Thoracic aorta (tissue), 2 donors: ENCODE measurements around the gene FOXG1. TPM values are rescaled to one million over a fixed set of nuclear protein-coding genes. Genes with fewer than 3 reads are reported as not detected.

Experiments used
- ATAC-seq: fragments of 150-250 bp; one replicate; pipeline ENCODE4 v1.8.0; 2017; ENCODE audit warnings: low read depth; ENCODE audit not compliant: insufficient number of reproducible peaks, low FRiP score
- DNase-seq: peaks from one replicate; pipeline ENCODE4 v3.0.0-alpha.2; 2020; ENCODE audit warnings: low spot score
- H3K27ac ChIP-seq, 2 donors: fragments of 200-600 bp; sonication (generic); 1 replicate in 1 of 2; 2 replicates in 1 of 2; pipeline ENCODE4 v1.5.1; 2016; ENCODE audit warnings: mild to moderate bottlenecking in 2 of 2, moderate library complexity in 2 of 2
- H3K27me3 ChIP-seq: fragments of 200-600 bp; sonication (generic); replicated peaks from 2 replicates; pipeline ENCODE4 v1.6.0; 2016; ENCODE audit warnings: mild to moderate bottlenecking; ENCODE audit not compliant: insufficient read depth
- H3K36me3 ChIP-seq: fragments of 200-600 bp; sonication (generic); one replicate; pipeline ENCODE4 v1.5.1; 2016
- H3K4me1 ChIP-seq, 2 donors: fragments of 200-600 bp; sonication (generic); 1 replicate in 1 of 2; 2 replicates in 1 of 2; pipeline versions ENCODE4 v1.5.1 to v1.6.0; 2016; ENCODE audit warnings: low read depth in 2 of 2, mild to moderate bottlenecking in 1 of 2; ENCODE audit not compliant: control insufficient read depth in 1 of 2
- H3K4me3 ChIP-seq: fragments of 200-600 bp; sonication (generic); 2 replicates; pipeline ENCODE4 v1.5.1; 2016; ENCODE audit warnings: mild to moderate bottlenecking
- H3K9me3 ChIP-seq: fragments of 200-600 bp; sonication (generic); 2 replicates; pipeline ENCODE4 v1.5.1; 2016
- total RNA-seq, 2 donors: library from RNA; depleted of rRNA; stranded (reverse); fragments of >200 nt; gene quantifications; one replicate each; pipeline versions ENCODE4 v1.1.0 to v1.2.3, GENCODE V29; 2016
- TF ChIP-seq, protein P1 (sequence below): fragments of 200-600 bp; sonication (generic); IDR thresholded peaks from one replicate; pipeline ENCODE4 v1.5.1; 2019; ENCODE audit warnings: antibody characterized with exemption

FOXG1 gene
- total RNA-seq, 2 donors from 2014 or later = 0.28 TPM; not detected in 1

DNA sequence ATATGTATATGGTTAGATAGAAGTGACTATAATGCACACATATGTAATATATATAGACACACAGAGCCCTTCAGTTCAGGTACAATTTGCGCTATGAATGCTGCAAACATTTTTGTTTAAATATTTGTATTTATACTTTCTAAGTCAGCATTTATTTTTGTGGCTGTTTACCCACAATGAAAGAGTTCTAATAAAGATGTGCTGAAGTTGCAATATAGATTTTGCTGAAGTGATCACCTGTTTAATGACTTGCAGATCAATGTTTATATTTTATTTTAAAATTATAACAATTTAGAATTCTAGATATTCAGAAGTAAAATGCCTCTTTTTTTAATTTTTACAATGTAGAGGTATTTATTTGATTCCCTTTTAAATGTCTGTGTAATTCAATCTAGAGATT is 3.5 kb downstream of the FOXG1 start:
- Histone ChIP-seq H3K36me3 (no peaks in the 10 kb centered on the region), H3K27me3 (peaks cover 9% of the 10 kb centered on the region), H3K9me3 (no peaks in the 10 kb centered on the region), H3K4me1 (peaks cover 12 to 13% of the 10 kb centered on the region in 2 donors), H3K4me3 (no peak overlapping the region), H3K27ac (no peak overlapping the region)
- TF ChIP-seq, protein P1, sequence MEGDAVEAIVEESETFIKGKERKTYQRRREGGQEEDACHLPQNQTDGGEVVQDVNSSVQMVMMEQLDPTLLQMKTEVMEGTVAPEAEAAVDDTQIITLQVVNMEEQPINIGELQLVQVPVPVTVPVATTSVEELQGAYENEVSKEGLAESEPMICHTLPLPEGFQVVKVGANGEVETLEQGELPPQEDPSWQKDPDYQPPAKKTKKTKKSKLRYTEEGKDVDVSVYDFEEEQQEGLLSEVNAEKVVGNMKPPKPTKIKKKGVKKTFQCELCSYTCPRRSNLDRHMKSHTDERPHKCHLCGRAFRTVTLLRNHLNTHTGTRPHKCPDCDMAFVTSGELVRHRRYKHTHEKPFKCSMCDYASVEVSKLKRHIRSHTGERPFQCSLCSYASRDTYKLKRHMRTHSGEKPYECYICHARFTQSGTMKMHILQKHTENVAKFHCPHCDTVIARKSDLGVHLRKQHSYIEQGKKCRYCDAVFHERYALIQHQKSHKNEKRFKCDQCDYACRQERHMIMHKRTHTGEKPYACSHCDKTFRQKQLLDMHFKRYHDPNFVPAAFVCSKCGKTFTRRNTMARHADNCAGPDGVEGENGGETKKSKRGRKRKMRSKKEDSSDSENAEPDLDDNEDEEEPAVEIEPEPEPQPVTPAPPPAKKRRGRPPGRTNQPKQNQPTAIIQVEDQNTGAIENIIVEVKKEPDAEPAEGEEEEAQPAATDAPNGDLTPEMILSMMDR = no peak
- no peak for DNase-seq
- ATAC-seq = no peak

DNA sequence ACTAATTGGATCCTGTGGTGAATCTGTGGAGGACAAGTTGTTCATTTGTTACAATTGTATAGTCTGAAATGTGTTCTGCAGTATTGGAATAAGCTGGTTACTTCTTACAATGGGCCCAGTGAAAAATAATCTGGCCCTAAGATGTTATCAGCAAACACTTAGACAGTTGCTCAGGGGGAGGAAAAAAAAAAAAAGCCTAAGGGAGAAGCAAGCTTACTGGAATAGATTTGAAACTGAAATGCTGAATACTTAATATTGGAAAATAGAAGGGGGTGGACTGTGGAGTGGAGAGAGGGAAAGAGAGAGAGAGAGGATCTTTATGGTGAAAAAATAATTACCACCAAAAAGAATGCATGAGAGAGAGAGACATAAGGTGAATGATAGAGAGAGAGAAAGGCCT is 4.0 kb downstream of the FOXG1 start:
- TF ChIP-seq, protein P1 = no peak
- Histone ChIP-seq H3K27ac (no peak overlapping the region), H3K36me3 (no peaks in the 10 kb centered on the region), H3K9me3 (no peaks in the 10 kb centered on the region), H3K4me3 (no peak overlapping the region), H3K27me3 (peaks cover 10% of the 10 kb centered on the region), H3K4me1 (peaks cover 6 to 7% of the 10 kb centered on the region in 2 donors)
- DNase-seq = no peak
- no peak for ATAC-seq

DNA sequence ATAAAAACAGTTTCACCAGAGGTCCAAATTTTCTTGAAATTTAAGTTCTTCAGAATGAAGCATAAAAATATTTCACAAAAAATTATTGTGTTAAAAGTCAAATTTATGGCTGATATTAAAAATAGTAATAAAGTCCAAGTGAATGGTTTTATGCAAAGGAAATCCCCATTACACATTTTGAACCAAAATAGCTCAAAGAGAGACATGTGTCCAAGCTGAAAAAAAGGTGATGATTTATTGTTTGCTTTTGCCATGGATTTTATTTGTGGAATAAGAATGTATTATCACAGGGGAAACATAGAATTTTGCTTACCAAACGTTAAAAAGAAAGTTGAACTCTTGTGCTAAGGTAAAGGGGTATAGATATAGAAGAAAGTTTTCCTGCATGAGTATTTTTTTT is 4.6 kb downstream of the FOXG1 start:
- Histone ChIP-seq H3K36me3 (no peaks in the 10 kb centered on the region), H3K4me1 (peaks cover 2% of the 10 kb centered on the region in 2 donors), H3K27ac (no peak overlapping the region), H3K27me3 (peaks cover 13% of the 10 kb centered on the region), H3K4me3 (no peak overlapping the region), H3K9me3 (no peaks in the 10 kb centered on the region)
- TF ChIP-seq, protein P1 = no peak
- ATAC-seq (no peak), DNase-seq (no peak)

DNA sequence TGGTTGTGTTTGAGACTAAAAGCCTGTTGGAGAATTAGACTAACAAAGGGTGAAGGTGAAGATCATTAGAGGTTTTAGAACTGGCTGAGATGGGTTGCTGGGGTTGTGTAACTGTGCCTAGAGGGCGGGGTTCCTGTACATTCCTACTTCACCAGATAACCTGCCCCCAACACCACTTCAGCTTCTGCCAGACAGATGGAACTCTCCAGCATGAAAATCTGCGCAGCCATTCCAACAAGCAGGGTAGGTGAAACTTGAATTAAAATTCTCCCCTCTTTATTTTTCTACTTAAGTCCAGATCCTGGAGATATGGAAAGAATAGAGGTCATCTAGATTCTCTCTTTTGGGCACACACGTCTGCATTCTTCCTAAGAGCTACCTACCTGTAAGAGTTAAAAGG is 6.0 kb downstream of the FOXG1 start:
- Histone ChIP-seq H3K4me3 (no peak overlapping the region), H3K27me3 (peaks cover 11% of the 10 kb centered on the region), H3K4me1 (no peaks in the 10 kb centered on the region), H3K36me3 (no peaks in the 10 kb centered on the region), H3K9me3 (no peaks in the 10 kb centered on the region), H3K27ac (no peak overlapping the region)
- TF ChIP-seq, protein P1 = no peak
- no peak for DNase-seq
- no peak for ATAC-seq

DNA sequence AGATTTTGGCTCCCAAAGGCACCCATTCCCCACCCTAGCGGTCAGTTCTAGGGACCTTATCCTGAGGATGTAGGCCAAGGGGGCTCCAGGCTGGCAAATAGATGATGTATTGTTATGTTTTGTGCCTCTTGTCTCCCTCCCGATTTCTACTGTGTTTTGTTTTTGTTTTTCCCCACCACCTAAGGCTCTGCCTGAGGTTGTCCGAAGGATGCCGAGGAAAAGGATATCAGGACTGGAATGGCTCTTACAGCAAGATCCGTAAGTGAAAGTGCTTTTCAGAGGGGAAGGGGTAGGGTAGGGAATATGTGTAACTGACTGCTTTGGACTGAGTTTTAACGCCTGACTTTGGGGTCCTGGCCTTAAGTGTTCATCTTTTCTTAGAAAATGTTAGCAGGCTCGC is 6.6 kb downstream of the FOXG1 start:
- no peak for DNase-seq
- Histone ChIP-seq H3K27ac (no peak overlapping the region), H3K27me3 (peaks cover 6% of the 10 kb centered on the region), H3K4me3 (no peak overlapping the region), H3K36me3 (no peaks in the 10 kb centered on the region), H3K4me1 (no peaks in the 10 kb centered on the region), H3K9me3 (no peaks in the 10 kb centered on the region)
- ATAC-seq = no peak
- TF ChIP-seq, protein P1 = no peak
